Activated T-cell treated with anti-CD3 and anti-CD28 coated beads, Interleukin-2, amount 50 U/mL, for 72 hours (primary cell): ENCODE results near the gene ZBTB7C. TPM values are rescaled to one million over a fixed set of nuclear protein-coding genes. Genes with fewer than 3 reads are reported as not detected.

Experiments
- ATAC-seq, 2 donors: fragments of 150-1000 bp; cut with Tn5 transposase; replicated peaks in 1 of 2; 2 replicates each; pipeline ENCODE4 v1.10.0; 2021; ENCODE audit warnings: moderate library complexity in 2 of 2, mild to moderate bottlenecking in 1 of 2
- DNase-seq, 2 donors: peaks; one replicate each; pipeline ENCODE4 v3.0.0; 2021 to 2022; ENCODE audit warnings: mixed read lengths in 1 of 2
- H3K27ac Mint-ChIP-seq: one replicate; pipeline ENCODE4 v1.8.0; 2022; ENCODE audit warnings: mild to moderate bottlenecking, moderate library complexity, mixed read lengths
- H3K27me3 Mint-ChIP-seq: one replicate; pipeline ENCODE4 v1.8.0; 2022; ENCODE audit warnings: low read depth, mixed read lengths
- H3K36me3 Mint-ChIP-seq, 2 donors: one replicate each; pipeline ENCODE4 v1.8.0; 2022; ENCODE audit warnings: mixed read lengths in 2 of 2, mild to moderate bottlenecking in 1 of 2; ENCODE audit not compliant: insufficient read depth in 2 of 2
- H3K4me1 Mint-ChIP-seq: one replicate; pipeline ENCODE4 v1.8.0; 2022; ENCODE audit warnings: low read depth, mixed read lengths
- H3K4me3 Mint-ChIP-seq, 2 donors: one replicate each; pipeline ENCODE4 v1.8.0; 2022; ENCODE audit warnings: mild to moderate bottlenecking in 2 of 2, mixed read lengths in 2 of 2, moderate library complexity in 2 of 2
- H3K9me3 Mint-ChIP-seq, 2 donors: one replicate each; pipeline ENCODE4 v1.8.0; 2022; ENCODE audit warnings: mixed read lengths in 2 of 2
- total RNA-seq, 2 donors: library from RNA; stranded (reverse); gene quantifications; one replicate each; pipeline ENCODE4 v1.2.3, GENCODE V29; 2022

The ZBTB7C gene
- total RNA-seq, 2 donors from 2014 or later = 0.05 TPM; not detected in 1

- Mint-ChIP-seq H3K4me1 (no peaks in the 10 kb centered on the region), H3K9me3 (no peaks in the 10 kb centered on the region), H3K4me3 (no peak overlapping the region), H3K36me3 (no peaks in the 10 kb centered on the region), H3K27ac (no peak overlapping the region), H3K27me3 (peaks cover 9% of the 10 kb centered on the region)
- DNase-seq (no peak), ATAC-seq (no peak)
These were observed 57.8 kb downstream of the ZBTB7C start for GRCh38 chr18:48351216-48352050.

GRCh38 chr18:48348739-48349138 is 60.4 kb downstream of the ZBTB7C start:
- H3K27ac Mint-ChIP-seq = no peak overlapping the region
- no peaks in the 10 kb centered on the region for H3K9me3 Mint-ChIP-seq
- DNase-seq (no peak), ATAC-seq (no peak)
- H3K4me3 Mint-ChIP-seq = no peak overlapping the region
- H3K4me1 Mint-ChIP-seq = no peaks in the 10 kb centered on the region
- peaks cover 6% of the 10 kb centered on the region for H3K27me3 Mint-ChIP-seq
- no peaks in the 10 kb centered on the region for H3K36me3 Mint-ChIP-seq

GRCh38 chr18:48347756-48348326 is 61.3 kb downstream of the ZBTB7C start:
- H3K4me3 Mint-ChIP-seq = no peak overlapping the region
- H3K9me3 Mint-ChIP-seq = no peaks in the 10 kb centered on the region
- no peak overlapping the region for H3K27ac Mint-ChIP-seq
- H3K27me3 Mint-ChIP-seq = peaks cover 6% of the 10 kb centered on the region
- no peak for DNase-seq
- no peak for ATAC-seq
- no peaks in the 10 kb centered on the region for H3K36me3 Mint-ChIP-seq
- no peaks in the 10 kb centered on the region for H3K4me1 Mint-ChIP-seq

GRCh38 chr18:48345596-48345995 is 63.6 kb downstream of the ZBTB7C start:
- no peak overlapping the region for H3K4me3 Mint-ChIP-seq
- no peak for DNase-seq
- no peaks in the 10 kb centered on the region for H3K4me1 Mint-ChIP-seq
- H3K36me3 Mint-ChIP-seq = no peaks in the 10 kb centered on the region
- H3K27me3 Mint-ChIP-seq = peaks cover 6% of the 10 kb centered on the region
- H3K27ac Mint-ChIP-seq = no peak overlapping the region
- no peaks in the 10 kb centered on the region for H3K9me3 Mint-ChIP-seq
- ATAC-seq = no peak

GRCh38 chr18:48342581-48342980 is 66.6 kb downstream of the ZBTB7C start:
- Mint-ChIP-seq H3K4me1 (no peaks in the 10 kb centered on the region), H3K9me3 (no peaks in the 10 kb centered on the region), H3K36me3 (no peaks in the 10 kb centered on the region), H3K27me3 (no peaks in the 10 kb centered on the region), H3K4me3 (no peak overlapping the region), H3K27ac (no peak overlapping the region)
- no peak for ATAC-seq
- no peak for DNase-seq

- DNase-seq (no peak), ATAC-seq (no peak)
- Mint-ChIP-seq H3K27me3 (no peaks in the 10 kb centered on the region), H3K4me3 (no peak overlapping the region), H3K9me3 (no peaks in the 10 kb centered on the region), H3K4me1 (no peaks in the 10 kb centered on the region), H3K36me3 (no peaks in the 10 kb centered on the region), H3K27ac (no peak overlapping the region)
These were observed 67.1 kb downstream of the ZBTB7C start for GRCh38 chr18:48342125-48342524.

GRCh38 chr18:48340560-48340959 is 68.6 kb downstream of the ZBTB7C start:
- Mint-ChIP-seq H3K9me3 (no peaks in the 10 kb centered on the region), H3K36me3 (no peaks in the 10 kb centered on the region), H3K27me3 (no peaks in the 10 kb centered on the region), H3K4me3 (no peak overlapping the region), H3K27ac (no peak overlapping the region), H3K4me1 (no peaks in the 10 kb centered on the region)
- DNase-seq (no peak), ATAC-seq (no peak)

- H3K4me3 Mint-ChIP-seq = no peak overlapping the region
These were observed 69.5 kb downstream of the ZBTB7C start for GRCh38 chr18:48339692-48340091.

GRCh38 chr18:48338915-48339314 is 70.3 kb downstream of the ZBTB7C start:
- no peak overlapping the region for H3K4me3 Mint-ChIP-seq
- H3K9me3 Mint-ChIP-seq = no peaks in the 10 kb centered on the region
- no peak overlapping the region for H3K27ac Mint-ChIP-seq
- H3K36me3 Mint-ChIP-seq = no peaks in the 10 kb centered on the region
- no peaks in the 10 kb centered on the region for H3K4me1 Mint-ChIP-seq
- no peaks in the 10 kb centered on the region for H3K27me3 Mint-ChIP-seq
- no peak for DNase-seq
- ATAC-seq = no peak

More at GRCh38 chr18:48339692-48340091, 69.5 kb downstream of the ZBTB7C start:
- Mint-ChIP-seq H3K36me3 (no peaks in the 10 kb centered on the region), H3K9me3 (no peaks in the 10 kb centered on the region), H3K27ac (no peak overlapping the region), H3K27me3 (no peaks in the 10 kb centered on the region), H3K4me1 (no peaks in the 10 kb centered on the region)
- DNase-seq (no peak), ATAC-seq (no peak)

GRCh38 chr18:48337053-48337452 is 72.1 kb downstream of the ZBTB7C start:
- DNase-seq (no peak), ATAC-seq (no peak)
- no peak overlapping the region for H3K27ac Mint-ChIP-seq
- H3K9me3 Mint-ChIP-seq = no peaks in the 10 kb centered on the region
- H3K4me3 Mint-ChIP-seq = no peak overlapping the region
- no peaks in the 10 kb centered on the region for H3K36me3 Mint-ChIP-seq
- no peaks in the 10 kb centered on the region for H3K27me3 Mint-ChIP-seq
- H3K4me1 Mint-ChIP-seq = no peaks in the 10 kb centered on the region

- Mint-ChIP-seq H3K27me3 (no peaks in the 10 kb centered on the region), H3K27ac (no peak overlapping the region), H3K4me3 (no peak overlapping the region), H3K9me3 (no peaks in the 10 kb centered on the region), H3K36me3 (no peaks in the 10 kb centered on the region), H3K4me1 (no peaks in the 10 kb centered on the region)
- ATAC-seq = no peak
- no peak for DNase-seq
These were observed 72.9 kb downstream of the ZBTB7C start for GRCh38 chr18:48336332-48336731.

- no peaks in the 10 kb centered on the region for H3K27me3 Mint-ChIP-seq
- DNase-seq = no peak
- ATAC-seq = no peak
- H3K36me3 Mint-ChIP-seq = no peaks in the 10 kb centered on the region
- no peak overlapping the region for H3K27ac Mint-ChIP-seq
- no peaks in the 10 kb centered on the region for H3K9me3 Mint-ChIP-seq
- H3K4me1 Mint-ChIP-seq = no peaks in the 10 kb centered on the region
- H3K4me3 Mint-ChIP-seq = no peak overlapping the region
These were observed 73.4 kb downstream of the ZBTB7C start for GRCh38 chr18:48335829-48336228.

- no peak overlapping the region for H3K27ac Mint-ChIP-seq
- DNase-seq (no peak), ATAC-seq (no peak)
- no peaks in the 10 kb centered on the region for H3K9me3 Mint-ChIP-seq
- no peaks in the 10 kb centered on the region for H3K36me3 Mint-ChIP-seq
- H3K27me3 Mint-ChIP-seq = peaks cover 7% of the 10 kb centered on the region
- no peak overlapping the region for H3K4me3 Mint-ChIP-seq
- no peaks in the 10 kb centered on the region for H3K4me1 Mint-ChIP-seq
These were observed 74.3 kb downstream of the ZBTB7C start for GRCh38 chr18:48334845-48335244.

- no peak for ATAC-seq
- Mint-ChIP-seq H3K4me3 (no peak overlapping the region), H3K27me3 (peaks cover 7% of the 10 kb centered on the region), H3K9me3 (no peaks in the 10 kb centered on the region), H3K27ac (no peak overlapping the region), H3K4me1 (no peaks in the 10 kb centered on the region), H3K36me3 (no peaks in the 10 kb centered on the region)
- no peak for DNase-seq
These were observed 75.6 kb downstream of the ZBTB7C start for GRCh38 chr18:48333563-48333962.
